HepG2 (cell line): ENCODE measurements around the gene HCFC1. TPM values are rescaled to one million over a fixed set of nuclear protein-coding genes. Genes with fewer than 3 reads are reported as not detected.

ENCODE experiments used
- ARNTL ChIP-seq: sonication (generic); formaldehyde crosslinking; IDR thresholded peaks from 2 replicates; pipeline ENCODE4 v1.4.0; 2020; ENCODE audit warnings: mild to moderate bottlenecking, missing genetic modification reagents
- ATF2 ChIP-seq: sonication (generic); formaldehyde crosslinking; IDR thresholded peaks from 2 replicates; pipeline ENCODE4 v1.4.0; 2020; ENCODE audit warnings: missing genetic modification reagents
- CBX5 ChIP-seq: sonication (generic); formaldehyde crosslinking; IDR thresholded peaks from 2 replicates; pipeline ENCODE4 v1.4.0; 2020; ENCODE audit warnings: missing genetic modification reagents, borderline replicate concordance
- FOSL1 ChIP-seq: sonication (generic); formaldehyde crosslinking; IDR thresholded peaks from 2 replicates; pipeline ENCODE4 v1.9.0; 2021; ENCODE audit warnings: missing genetic modification reagents, borderline replicate concordance
- FOSL2 ChIP-seq: sonication (generic); formaldehyde crosslinking; IDR thresholded peaks from 2 replicates; pipeline ENCODE4 v1.4.0; 2020; ENCODE audit warnings: missing genetic modification reagents
- HOXD1 ChIP-seq: sonication (generic); formaldehyde crosslinking; IDR thresholded peaks from 2 replicates; pipeline ENCODE4 v1.5.0; 2020; ENCODE audit warnings: missing genetic modification reagents
- MAFF ChIP-seq: IDR thresholded peaks from 2 replicates; pipeline ENCODE4 v1.6.1; 2011; ENCODE audit warnings: low read depth, low read length, improper control_type of control experiment
- MTA1 ChIP-seq: sonication (generic); formaldehyde crosslinking; IDR thresholded peaks from 2 replicates; pipeline ENCODE4 v1.4.0; 2020; ENCODE audit warnings: missing genetic modification reagents, mild to moderate bottlenecking, borderline replicate concordance
- MTF2 ChIP-seq: sonication (generic); formaldehyde crosslinking; IDR thresholded peaks from 2 replicates; pipeline ENCODE4 v1.5.0; 2020; ENCODE audit warnings: missing genetic modification reagents, borderline replicate concordance
- PAWR ChIP-seq: sonication (generic); formaldehyde crosslinking; IDR thresholded peaks from 2 replicates; pipeline ENCODE4 v1.4.0; 2020; ENCODE audit warnings: missing genetic modification reagents, mild to moderate bottlenecking, borderline replicate concordance
- PAXIP1 ChIP-seq: sonication (generic); formaldehyde crosslinking; conservative IDR thresholded peaks from 2 replicates; pipeline ENCODE4 v1.4.0; 2020; ENCODE audit warnings: mild to moderate bottlenecking, missing genetic modification reagents, moderate library complexity
- RARA ChIP-seq: IDR thresholded peaks from 2 replicates; pipeline ENCODE4 v1.6.1; 2016; ENCODE audit warnings: missing genetic modification reagents, missing compliant biosample characterization
- RORA ChIP-seq: sonication (generic); formaldehyde crosslinking; IDR thresholded peaks from 2 replicates; pipeline ENCODE4 v1.5.0; 2020; ENCODE audit warnings: mild to moderate bottlenecking, missing genetic modification reagents, moderate library complexity
- SALL2 ChIP-seq: sonication (generic); formaldehyde crosslinking; IDR thresholded peaks from 2 replicates; pipeline ENCODE4 v1.8.1; 2023; ENCODE audit warnings: mild to moderate bottlenecking, missing genetic modification reagents, inconsistent platforms
- SRSF1 ChIP-seq: fragments of 200-400 bp; formaldehyde crosslinking; optimal IDR thresholded peaks from 2 replicates; pipeline ENCODE3; 2017; ENCODE audit warnings: mild to moderate bottlenecking, low read depth, low read length, moderate library complexity
- STAT6 ChIP-seq: sonication (generic); formaldehyde crosslinking; IDR thresholded peaks from 2 replicates; pipeline ENCODE4 v1.4.0; 2020; ENCODE audit warnings: missing genetic modification reagents, mild to moderate bottlenecking, borderline replicate concordance
- TEAD2 ChIP-seq: sonication (generic); formaldehyde crosslinking; IDR thresholded peaks from 2 replicates; pipeline ENCODE4 v1.9.0; 2021; ENCODE audit warnings: missing genetic modification reagents
- ZC3H13 ChIP-seq: sonication (generic); formaldehyde crosslinking; IDR thresholded peaks from 2 replicates; pipeline ENCODE4 v1.8.1; 2023; ENCODE audit warnings: mild to moderate bottlenecking, missing genetic modification reagents, moderate library complexity
- ZNF570 ChIP-seq: sonication (generic); formaldehyde crosslinking; IDR thresholded peaks from 2 replicates; pipeline ENCODE4 v1.4.0; 2020; ENCODE audit warnings: mild to moderate bottlenecking, missing genetic modification reagents, borderline replicate concordance
- ZNF597 ChIP-seq: sonication (generic); formaldehyde crosslinking; IDR thresholded peaks from 2 replicates; pipeline ENCODE4 v1.5.0; 2020; ENCODE audit warnings: missing genetic modification reagents
- ZNF879 ChIP-seq: sonication (generic); formaldehyde crosslinking; IDR thresholded peaks from 2 replicates; pipeline ENCODE4 v1.8.1; 2023; ENCODE audit warnings: missing genetic modification reagents
- ZSCAN21 ChIP-seq: sonication (generic); formaldehyde crosslinking; IDR thresholded peaks from 2 replicates; pipeline ENCODE4 v1.8.0; 2022; ENCODE audit warnings: mild to moderate bottlenecking, missing genetic modification reagents, moderate library complexity, borderline replicate concordance
- ZSCAN31 ChIP-seq: sonication (generic); formaldehyde crosslinking; IDR thresholded peaks from 2 replicates; pipeline ENCODE4 v1.5.0; 2020; ENCODE audit warnings: low read depth, mild to moderate bottlenecking, missing genetic modification reagents
- polyA plus RNA-seq, 8 experiments: library from polyadenylated mRNA; depleted of rRNA in 3 of 8; stranded (reverse) in 7 of 8; unstranded in 1 of 8; fragments of >200 nt; fragmentation: Illumina TruSeq in 4 of 8; extraction: Trizol in 4 of 8; gene quantifications; 2 replicates each; pipeline versions ENCODE4 v1.2.1 to v1.2.3, GENCODE V29; 2011 to 2016; ENCODE audit warnings: low read depth in 4 of 8, missing spikeins in 1 of 8, mixed read lengths in 1 of 8; ENCODE audit not compliant: insufficient read depth in 1 of 8
- total RNA-seq, 5 experiments: library from RNA; depleted of rRNA; stranded (reverse); fragments of >200 nt; fragmentation: Illumina TruSeq; extraction: Trizol; gene quantifications; 2 replicates each; pipeline ENCODE4 v1.2.3, GENCODE V29; 2016; ENCODE audit warnings: low read depth in 1 of 5

HCFC1 gene
- total and polyA plus RNA-seq, 2 of the 13 experiments (the other 11 are each of a cell fraction or from before 2014, with no cell fraction given) = 5.8 to 17.8 TPM

- TF ChIP-seq STAT6 (CRISPR knock-in tag) = no peak
- TF ChIP-seq ZNF597 (CRISPR knock-in tag) = no peak
- no peak for TF ChIP-seq FOSL2
- no peak for TF ChIP-seq ZSCAN21
- no peak for TF ChIP-seq CBX5 (CRISPR knock-in tag)
- no peak for TF ChIP-seq ZSCAN31 (CRISPR knock-in tag)
- peak; percentile 50; the same call in 1 of the 2 replicates for TF ChIP-seq RARA (CRISPR knock-in tag)
- no peak for TF ChIP-seq RORA
- TF ChIP-seq ATF2 = no peak
- peak; percentile 52; the same call in 1 of the 2 replicates for TF ChIP-seq PAXIP1 (CRISPR knock-in tag)
- TF ChIP-seq ZNF879 (CRISPR knock-in tag) = 0 out of 2 replicates have a peak, but pooled peaks have one; percentile 53
- no peak for TF ChIP-seq ARNTL (CRISPR knock-in tag)
- no peak for TF ChIP-seq ZNF570 (CRISPR knock-in tag)
- no peak for TF ChIP-seq PAWR (CRISPR knock-in tag)
- TF ChIP-seq MTF2 = no peak
- no peak for TF ChIP-seq HOXD1 (CRISPR knock-in tag)
- TF ChIP-seq TEAD2 (CRISPR knock-in tag) = no peak
- no peak; the same call in 1 of the 2 replicates for TF ChIP-seq MTA1 (CRISPR knock-in tag)
- TF ChIP-seq MAFF = no peak
- TF ChIP-seq SRSF1 = no peak
- TF ChIP-seq SALL2 (CRISPR knock-in tag) = no peak
- TF ChIP-seq FOSL1 (CRISPR knock-in tag) = no peak
- TF ChIP-seq ZC3H13 (CRISPR knock-in tag) = no peak
Observed at GRCh38 chrX:153948002-153948466, 23.6 kb downstream of the HCFC1 start (continued).
